ENCODE data around the gene EXOSC5.
"Not testable (repeated sequence)": the region's sequence is repeated elsewhere in the genome, so short reads cannot be mapped to it uniquely, and the experiment has no call there.

Gene EXOSC5

GRCh38 chr19:41403181-41403970, 6.2 kb upstream of the EXOSC5 start:
- DNase-seq = no peak

GRCh38 chr19:41402010-41402409, 4.9 kb upstream of the EXOSC5 start:
- no peak for DNase-seq

DNA sequence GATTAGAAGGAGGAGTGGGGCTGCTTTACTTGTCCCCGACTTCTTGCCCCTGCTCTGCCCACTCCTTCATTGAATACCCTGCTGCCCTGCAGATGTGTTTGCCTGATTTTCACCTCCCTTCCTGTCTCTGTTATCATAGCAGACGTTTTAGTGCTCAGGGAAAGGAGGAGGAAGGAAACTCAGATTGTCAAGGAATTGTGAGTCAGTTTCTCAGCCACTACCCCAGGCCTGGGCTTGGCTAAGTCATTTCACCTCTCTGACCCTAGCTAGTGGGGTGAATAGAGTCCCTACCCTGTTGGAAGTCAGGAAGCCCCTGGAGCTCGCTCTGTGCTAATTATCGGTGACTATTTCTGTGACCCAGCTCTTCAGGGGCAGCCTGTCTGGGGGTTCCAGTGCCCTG, 4.3 kb upstream of the EXOSC5 start:
- DNase-seq = no peak

GRCh38 chr19:41399525-41399924, 2.4 kb upstream of the EXOSC5 start:
- DNase-seq = no peak

- DNase-seq = no peak
These were observed 1.9 kb upstream of the EXOSC5 start for GRCh38 chr19:41399091-41399490.

- no peak for DNase-seq
These were observed 1.4 kb upstream of the EXOSC5 start for GRCh38 chr19:41398598-41398997.

- DNase-seq = no peak
These were observed 875 bp upstream of the EXOSC5 start for GRCh38 chr19:41398050-41398418.

DNA sequence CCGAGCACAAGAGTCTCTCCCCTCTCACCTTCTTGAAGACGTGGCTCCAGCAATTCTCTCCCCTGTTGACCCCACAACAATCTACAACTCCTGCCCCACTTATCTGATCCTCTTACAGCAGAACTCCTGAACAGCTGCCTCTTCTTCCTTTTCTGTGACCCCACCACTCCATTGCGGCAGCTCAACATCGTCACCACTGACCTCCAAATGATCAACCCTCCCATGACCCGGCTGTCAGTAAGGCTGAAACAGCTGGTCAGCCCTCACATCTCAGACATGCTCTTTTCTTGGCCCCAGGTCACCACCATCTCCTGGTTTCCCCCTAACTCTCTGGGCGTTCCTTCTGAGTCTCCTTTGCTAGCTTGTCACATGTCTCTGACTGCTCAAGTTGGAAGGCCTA, 1.8 kb downstream of the EXOSC5 start:
- DNase-seq = no peak

- DNase-seq = no peak
These were observed 4.4 kb downstream of the EXOSC5 start for GRCh38 chr19:41392775-41393174.

- no peak for DNase-seq
These were observed 5.5 kb downstream of the EXOSC5 start for GRCh38 chr19:41391618-41392017.

GRCh38 chr19:41386442-41386841, 10.7 kb downstream of the EXOSC5 start:
- DNase-seq = no peak

- no peak for DNase-seq
These were observed 12.8 kb downstream of the EXOSC5 start for GRCh38 chr19:41384351-41384750.

- DNase-seq = not testable (repeated sequence)
These were observed 15.6 kb downstream of the EXOSC5 start for GRCh38 chr19:41381536-41381935.

DNA sequence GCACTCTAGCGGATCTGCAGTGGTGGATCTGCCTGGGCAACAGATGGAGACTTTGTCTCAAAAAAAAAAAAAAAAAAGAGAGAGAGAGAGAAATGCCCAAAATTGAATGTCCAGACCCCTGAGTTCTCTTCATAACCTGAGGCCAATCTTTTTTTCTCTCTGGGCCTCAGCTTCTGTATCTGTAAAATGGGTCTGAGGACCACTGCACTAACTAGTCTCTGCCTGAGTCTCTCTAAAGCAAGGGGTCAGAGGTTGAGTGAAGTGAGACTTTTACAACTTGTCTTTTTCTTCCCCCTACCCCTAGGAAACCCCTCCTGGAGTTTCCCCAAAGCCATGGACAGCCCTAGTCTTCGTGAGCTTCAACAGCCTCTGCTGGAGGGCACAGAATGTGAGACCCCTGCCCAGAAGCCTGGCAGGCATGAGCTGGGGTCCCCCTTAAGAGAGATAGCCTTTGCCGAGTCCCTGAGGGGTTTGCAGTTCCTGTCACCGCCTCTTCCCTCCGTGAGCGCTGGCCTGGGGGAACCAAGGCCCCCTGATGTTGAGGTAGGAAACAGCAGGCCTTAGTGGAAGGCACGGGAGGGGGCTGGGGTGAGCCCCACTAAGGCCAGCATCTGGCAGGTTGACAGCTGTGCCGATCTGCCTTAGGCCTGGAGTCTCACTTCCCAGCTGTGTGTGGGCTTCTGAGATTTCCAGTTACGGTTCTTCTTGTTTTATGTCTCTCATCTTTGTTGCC, 19.0 kb downstream of the EXOSC5 start:
- DNase-seq = peak; percentile 25

GRCh38 chr19:41376998-41377365, 20.2 kb downstream of the EXOSC5 start:
- no peak for DNase-seq

- DNase-seq = no peak
These were observed 20.7 kb downstream of the EXOSC5 start, which contains the start of gene TMEM91 for GRCh38 chr19:41376241-41376997. Gene TMEM91 (plus strand): TSS chr19:41376533. CDS start chr19:41378310, 1,777 bp downstream.

DNA sequence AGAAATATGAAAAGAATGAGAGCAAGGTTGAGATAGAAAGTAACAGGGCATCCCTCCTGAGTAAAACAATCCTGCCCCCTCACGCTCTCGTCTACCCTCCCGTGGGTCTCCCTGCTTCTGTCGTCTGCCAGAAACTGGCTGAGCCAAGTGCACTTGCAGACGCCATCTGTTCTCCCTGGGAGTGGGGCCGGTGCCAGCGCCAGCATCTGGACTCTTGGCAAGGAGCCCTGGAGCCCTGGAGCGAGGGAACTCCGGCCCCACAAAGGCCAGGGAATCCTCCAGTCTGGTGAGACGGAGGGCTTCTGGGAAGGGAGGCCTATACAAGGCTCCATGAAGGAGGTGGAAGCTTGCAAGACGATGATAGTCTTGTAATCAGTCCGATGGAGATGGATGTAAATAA, 23.2 kb downstream of the EXOSC5 start:
- DNase-seq = no peak

GRCh38 chr19:41372501-41372900, 24.7 kb downstream of the EXOSC5 start:
- no peak for DNase-seq

DNA sequence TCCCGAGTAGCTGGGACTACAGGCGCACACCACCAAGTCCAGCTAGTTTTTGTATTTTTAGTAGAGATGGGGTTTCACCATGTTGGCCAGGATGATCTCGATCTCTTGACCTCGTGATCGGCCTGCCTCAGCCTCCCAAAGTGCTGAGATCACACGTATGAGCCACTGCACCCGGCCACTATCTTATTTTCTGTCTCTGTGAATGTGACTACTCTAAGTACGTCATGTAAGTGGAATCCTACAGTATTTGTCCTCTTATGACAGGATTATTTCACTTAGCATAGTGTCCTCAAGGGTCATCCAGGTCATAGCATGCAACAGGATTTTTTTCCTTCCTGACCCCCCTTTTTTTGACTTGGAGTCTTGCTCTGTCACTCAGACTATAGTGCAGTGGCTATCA, 25.6 kb downstream of the EXOSC5 start:
- DNase-seq = no peak

DNA sequence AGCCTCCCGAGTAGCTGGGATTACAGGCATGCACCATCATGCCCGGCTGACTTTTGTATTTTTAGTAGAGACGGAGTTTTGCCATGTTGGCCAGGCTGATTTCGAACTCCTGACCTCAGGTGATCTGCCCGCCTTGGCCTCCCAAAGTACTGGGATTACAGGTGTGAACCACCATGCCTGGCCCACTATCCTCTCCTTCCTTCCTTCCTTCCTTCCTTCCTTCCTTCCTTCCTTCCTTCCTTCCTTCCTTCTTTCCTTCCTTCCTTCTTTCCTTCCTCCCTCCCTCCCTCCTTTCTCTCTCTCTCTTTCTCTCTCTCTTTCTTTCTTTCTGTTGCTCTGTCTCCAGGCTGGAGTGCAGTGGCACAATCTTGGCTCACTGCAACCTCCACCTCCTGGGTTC, 26.0 kb downstream of the EXOSC5 start:
- DNase-seq = not testable (repeated sequence)

- DNase-seq = no peak
These were observed 27.4 kb downstream of the EXOSC5 start for GRCh38 chr19:41369769-41370168.

- no peak for DNase-seq
These were observed 29.3 kb downstream of the EXOSC5 start for GRCh38 chr19:41367848-41368301.

DNA sequence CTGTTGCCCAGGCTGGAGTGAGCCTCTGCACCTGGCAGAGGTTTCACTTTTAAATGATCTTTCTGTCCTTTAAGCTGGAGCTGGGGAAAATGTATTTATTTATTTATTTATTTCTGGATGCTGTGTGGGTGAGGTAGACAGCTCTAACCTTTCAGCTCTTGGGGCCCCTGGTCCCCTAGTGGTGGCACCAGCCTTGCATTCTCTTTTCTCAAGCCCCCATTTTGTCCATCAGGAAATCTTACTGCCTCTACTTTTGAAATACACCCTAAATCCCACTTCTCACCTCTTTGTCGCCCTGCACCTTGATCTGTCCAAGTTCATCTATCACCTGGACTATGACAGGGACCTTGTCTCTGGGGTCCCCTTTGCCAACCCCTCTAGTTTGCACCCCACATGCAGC, 31.1 kb downstream of the EXOSC5 start:
- DNase-seq = no peak

All from CD4-positive, alpha-beta T cell treated with Interleukin-15 for 1 hour (primary cell).